ENCODE results near the gene ABHD6. TPM values are rescaled to one million over a fixed set of nuclear protein-coding genes. Genes with fewer than 3 reads are reported as not detected.
"Not testable (repeated sequence)": the region's sequence is repeated elsewhere in the genome, so short reads cannot be mapped to it uniquely, and the experiment has no call there.

ABHD6 gene
- total and polyA plus RNA-seq, 4 donors = 5.2 to 14.1 (median 10.7) TPM

- no peak for TF ChIP-seq CTCF (IDR thresholded peaks at IDR 0.05; ENCODE audit: control extremely low read depth, extremely low read depth)
- ATAC-seq (ENCODE audit: insufficient read depth, low FRiP score) = no peak
- Histone ChIP-seq H3K4me3 (no peak overlapping the region), H3K9ac (ENCODE audit: insufficient read depth in 1 of 2, low read length in 2 of 2) (no peak overlapping the region), H3K36me3 (ENCODE audit: control insufficient read depth in 4 of 4, insufficient read depth in 4 of 4, low read length in 4 of 4) (peaks cover 0 to 9% (median 5%) of the 10 kb centered on the region in 4 donors), H3K27ac (ENCODE audit: low read depth in 1 of 2, low read length in 1 of 2) (no peak overlapping the region), H3K9me3 (ENCODE audit: control insufficient read depth in 4 of 4, insufficient read depth in 3 of 4, low read length in 3 of 4) (no peaks in the 10 kb centered on the region), H3K4me1 (ENCODE audit: control insufficient read depth in 5 of 5, insufficient read depth in 5 of 5, low read length in 5 of 5) (no peaks in the 10 kb centered on the region), H3K27me3 (ENCODE audit: control insufficient read depth in 3 of 3, insufficient read depth in 3 of 3, low read length in 2 of 3) (no peaks in the 10 kb centered on the region)
- 82 to 87% methylated on average over 6 of the region's 6 CpGs for WGBS, 2 donors
- DNase-seq = no peak
Measured at GRCh38 chr3:58260733-58261132, 23.1 kb downstream of the ABHD6 start.

GRCh38 chr3:58261954-58262666 lies 24.5 kb downstream of the ABHD6 start:
- Histone ChIP-seq H3K4me3 (no peak overlapping the region), H3K36me3 (ENCODE audit: control insufficient read depth in 4 of 4, insufficient read depth in 4 of 4, low read length in 4 of 4) (peaks cover 0 to 9% (median 5%) of the 10 kb centered on the region in 4 donors), H3K4me1 (ENCODE audit: control insufficient read depth in 5 of 5, insufficient read depth in 5 of 5, low read length in 5 of 5) (no peaks in the 10 kb centered on the region), H3K27ac (ENCODE audit: low read depth in 1 of 2, low read length in 1 of 2) (no peak overlapping the region), H3K9ac (ENCODE audit: insufficient read depth in 1 of 2, low read length in 2 of 2) (no peak overlapping the region), H3K9me3 (ENCODE audit: control insufficient read depth in 4 of 4, insufficient read depth in 3 of 4, low read length in 3 of 4) (no peaks in the 10 kb centered on the region), H3K27me3 (ENCODE audit: control insufficient read depth in 3 of 3, insufficient read depth in 3 of 3, low read length in 2 of 3) (no peaks in the 10 kb centered on the region)
- no peak for DNase-seq
- 86 to 90% methylated on average over 3 of the region's 3 CpGs for WGBS, 2 donors
- no peak for ATAC-seq (ENCODE audit: insufficient read depth, low FRiP score)
- TF ChIP-seq CTCF (IDR thresholded peaks at IDR 0.05; ENCODE audit: control extremely low read depth, extremely low read depth) = no peak

GRCh38 chr3:58266577-58266976 lies 29.0 kb downstream of the ABHD6 start:
- Histone ChIP-seq H3K4me1 (ENCODE audit: control insufficient read depth in 5 of 5, insufficient read depth in 5 of 5, low read length in 5 of 5) (no peaks in the 10 kb centered on the region), H3K9me3 (ENCODE audit: control insufficient read depth in 4 of 4, insufficient read depth in 3 of 4, low read length in 3 of 4) (no peaks in the 10 kb centered on the region), H3K36me3 (ENCODE audit: control insufficient read depth in 4 of 4, insufficient read depth in 4 of 4, low read length in 4 of 4) (peaks cover 0 to 7% (median 3%) of the 10 kb centered on the region in 4 donors), H3K9ac (ENCODE audit: insufficient read depth in 1 of 2, low read length in 2 of 2) (no peak overlapping the region), H3K27ac (ENCODE audit: low read depth in 1 of 2, low read length in 1 of 2) (no peak overlapping the region), H3K27me3 (ENCODE audit: control insufficient read depth in 3 of 3, insufficient read depth in 3 of 3, low read length in 2 of 3) (no peaks in the 10 kb centered on the region), H3K4me3 (no peak overlapping the region)
- DNase-seq = peak in 2 of 3 donors; percentile 23 to 68
- WGBS, 2 donors = 88 to 92% methylated on average over 1 of the region's 1 CpG
- TF ChIP-seq CTCF (IDR thresholded peaks at IDR 0.05; ENCODE audit: control extremely low read depth, extremely low read depth) = no peak
- ATAC-seq (ENCODE audit: insufficient read depth, low FRiP score) = no peak

DNA sequence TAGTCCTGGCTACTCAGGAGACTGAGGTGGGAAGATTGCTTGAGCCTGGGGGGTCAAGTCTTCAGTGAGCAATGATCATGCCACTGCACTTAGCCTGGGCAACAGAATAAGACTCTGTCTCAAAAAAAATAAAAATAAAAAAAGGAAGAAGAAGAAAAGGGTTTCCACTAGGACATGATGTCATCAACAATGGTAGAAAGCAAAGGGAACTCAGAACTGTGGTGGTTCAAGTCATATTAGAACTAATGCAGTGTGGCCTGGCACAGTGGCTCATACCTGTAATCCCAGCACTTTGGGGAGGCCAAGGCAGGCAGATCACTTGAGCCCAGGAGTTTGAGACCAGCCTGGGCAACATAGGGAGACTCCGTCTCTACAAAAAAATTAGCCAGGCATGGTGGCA lies 30.0 kb downstream of the ABHD6 start:
- not testable (repeated sequence) for H3K27ac ChIP-seq (ENCODE audit: low read depth in 1 of 2, low read length in 1 of 2); H3K9ac ChIP-seq (ENCODE audit: insufficient read depth in 1 of 2, low read length in 2 of 2); H3K27me3 ChIP-seq (ENCODE audit: control insufficient read depth in 3 of 3, insufficient read depth in 3 of 3, low read length in 2 of 3); H3K4me3 ChIP-seq; ATAC-seq (ENCODE audit: insufficient read depth, low FRiP score); H3K9me3 ChIP-seq (ENCODE audit: control insufficient read depth in 4 of 4, insufficient read depth in 3 of 4, low read length in 3 of 4); H3K36me3 ChIP-seq (ENCODE audit: control insufficient read depth in 4 of 4, insufficient read depth in 4 of 4, low read length in 4 of 4); DNase-seq; H3K4me1 ChIP-seq (ENCODE audit: control insufficient read depth in 5 of 5, insufficient read depth in 5 of 5, low read length in 5 of 5)
- WGBS, 2 donors = 96 to 100% methylated on average over 1 of the region's 1 CpG
